ENCODE measurements around the gene IER5.

The IER5 gene

GRCh38 chr1:181135815-181136737 lies 47.6 kb downstream of the IER5 start:
- DNase-seq: no peak

- DNase-seq: no peak
Measured at GRCh38 chr1:181136738-181137122, 48.2 kb downstream of the IER5 start.

- DNase-seq: no peak
Measured at GRCh38 chr1:181137217-181137743, 48.8 kb downstream of the IER5 start.

- DNase-seq: no peak
Measured at GRCh38 chr1:181139631-181140061, 51.1 kb downstream of the IER5 start.

- no peak for DNase-seq
Measured at GRCh38 chr1:181140398-181140797, 51.9 kb downstream of the IER5 start.

GRCh38 chr1:181140891-181141290 lies 52.4 kb downstream of the IER5 start:
- DNase-seq: peak; percentile 68

- DNase-seq: peak; percentile 85
Measured at GRCh38 chr1:181141431-181141910, 53.0 kb downstream of the IER5 start.

All from activated CD8-positive, alpha-beta memory T cell treated with anti-CD3 and anti-CD28 coated beads for 24 hours (primary cell).